ENCODE measurements around the gene ALX4. TPM values are rescaled to one million over a fixed set of nuclear protein-coding genes. Genes with fewer than 3 reads are reported as not detected.

The ALX4 gene
- total RNA-seq, 2 donors from 2014 or later, result not detected

DNA sequence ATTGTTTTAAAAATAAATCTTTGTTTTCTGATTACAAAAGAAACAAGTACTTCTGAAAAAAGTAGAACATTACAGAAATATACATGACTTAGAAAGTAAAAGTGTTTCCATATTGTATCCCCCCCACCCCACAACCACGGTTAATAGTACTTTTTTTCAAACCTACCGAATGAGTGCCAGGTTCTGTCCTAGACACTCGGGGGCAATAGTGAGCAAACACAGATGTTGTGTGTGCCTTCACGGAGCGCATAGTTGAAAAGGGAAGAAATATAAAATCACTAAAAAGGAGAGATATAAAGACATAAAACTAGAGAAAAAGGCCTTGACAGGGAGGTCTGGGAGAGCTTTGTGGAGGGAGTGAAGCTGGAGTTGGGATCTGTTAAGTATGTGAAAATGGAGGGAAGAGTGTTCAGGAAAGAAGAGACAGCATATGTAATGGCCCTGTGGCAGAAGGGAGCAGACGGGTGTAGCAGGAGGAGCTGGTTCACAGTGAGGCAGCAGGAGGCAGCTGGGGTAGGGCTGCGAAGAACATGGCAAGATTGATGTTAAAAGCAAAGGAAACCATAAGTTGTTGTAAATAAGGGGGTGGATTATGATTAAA, 42.1 kb upstream of the ALX4 start:
- Histone ChIP-seq H3K9me3 (no peaks in the 10 kb centered on the region), H3K27me3 (replicated peaks; ENCODE audit: insufficient read depth) (no peaks in the 10 kb centered on the region), H3K27ac (no peak overlapping the region), H3K36me3 (no peaks in the 10 kb centered on the region), H3K4me3 (no peak overlapping the region), H3K4me1 (ENCODE audit: control insufficient read depth in 1 of 2, low read depth in 2 of 2) (no peaks in the 10 kb centered on the region)
- TF ChIP-seq, protein P1, sequence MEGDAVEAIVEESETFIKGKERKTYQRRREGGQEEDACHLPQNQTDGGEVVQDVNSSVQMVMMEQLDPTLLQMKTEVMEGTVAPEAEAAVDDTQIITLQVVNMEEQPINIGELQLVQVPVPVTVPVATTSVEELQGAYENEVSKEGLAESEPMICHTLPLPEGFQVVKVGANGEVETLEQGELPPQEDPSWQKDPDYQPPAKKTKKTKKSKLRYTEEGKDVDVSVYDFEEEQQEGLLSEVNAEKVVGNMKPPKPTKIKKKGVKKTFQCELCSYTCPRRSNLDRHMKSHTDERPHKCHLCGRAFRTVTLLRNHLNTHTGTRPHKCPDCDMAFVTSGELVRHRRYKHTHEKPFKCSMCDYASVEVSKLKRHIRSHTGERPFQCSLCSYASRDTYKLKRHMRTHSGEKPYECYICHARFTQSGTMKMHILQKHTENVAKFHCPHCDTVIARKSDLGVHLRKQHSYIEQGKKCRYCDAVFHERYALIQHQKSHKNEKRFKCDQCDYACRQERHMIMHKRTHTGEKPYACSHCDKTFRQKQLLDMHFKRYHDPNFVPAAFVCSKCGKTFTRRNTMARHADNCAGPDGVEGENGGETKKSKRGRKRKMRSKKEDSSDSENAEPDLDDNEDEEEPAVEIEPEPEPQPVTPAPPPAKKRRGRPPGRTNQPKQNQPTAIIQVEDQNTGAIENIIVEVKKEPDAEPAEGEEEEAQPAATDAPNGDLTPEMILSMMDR (IDR thresholded peaks at IDR 0.05), result no peak
- no peak for DNase-seq (ENCODE audit: low spot score)
- ATAC-seq (ENCODE audit: insufficient number of reproducible peaks, low FRiP score, low read depth), result no peak

DNA sequence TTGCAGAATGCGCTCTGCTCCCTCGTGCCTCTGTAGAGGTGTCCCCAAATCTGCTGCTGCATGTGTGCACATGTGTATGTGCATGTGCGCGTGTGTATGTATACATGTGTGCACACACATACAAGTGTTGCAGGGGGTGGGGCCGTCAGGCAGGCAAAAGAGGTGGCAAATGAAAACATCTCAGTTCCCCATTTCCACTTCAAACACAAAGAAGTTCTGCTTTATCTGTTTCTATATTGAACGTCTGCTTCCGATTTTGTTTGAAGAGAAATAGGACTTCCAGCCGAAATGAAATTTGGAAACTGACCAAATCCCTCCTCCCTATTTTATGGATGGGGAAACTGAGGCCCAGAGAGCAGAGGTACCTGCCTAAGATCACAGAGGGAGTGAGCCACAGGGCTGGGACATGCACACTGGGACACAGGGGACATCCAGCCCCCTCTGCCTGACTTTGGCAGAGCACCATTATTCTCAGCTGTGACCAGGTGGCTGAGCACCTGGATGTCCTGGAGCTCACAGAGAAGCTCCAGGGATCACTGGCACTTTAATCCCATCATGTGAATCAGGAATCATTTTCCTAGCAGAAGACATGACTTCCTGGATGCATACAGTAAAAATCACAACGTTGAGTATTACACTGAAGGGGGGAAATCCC, 41.2 kb upstream of the ALX4 start:
- no peak for DNase-seq (ENCODE audit: low spot score)
- TF ChIP-seq, protein P1 (IDR thresholded peaks at IDR 0.05), result no peak
- no peak overlapping the region for H3K27ac ChIP-seq

DNA sequence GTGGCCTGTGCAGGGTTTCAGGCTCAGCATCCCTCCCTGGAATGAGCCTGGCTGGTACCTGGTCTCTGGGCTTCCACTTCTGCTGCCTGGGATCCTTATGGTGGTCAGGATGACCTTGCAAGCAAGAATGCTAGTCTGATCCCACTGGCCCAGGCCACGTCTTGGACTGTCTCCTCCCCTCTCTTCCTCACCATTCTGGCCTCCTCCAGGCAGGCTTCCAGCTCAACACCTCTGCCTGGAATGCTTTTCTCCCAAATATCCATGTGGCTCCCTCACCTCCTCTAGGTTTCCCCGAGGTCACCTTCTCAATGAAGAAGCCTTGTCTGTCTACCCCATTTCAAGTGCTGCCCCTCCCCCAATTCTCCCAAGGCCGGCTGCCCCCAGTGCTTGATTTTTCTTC, 39.4 kb upstream of the ALX4 start:
- Histone ChIP-seq H3K27ac (no peak overlapping the region), H3K36me3 (no peaks in the 10 kb centered on the region), H3K27me3 (replicated peaks; ENCODE audit: insufficient read depth) (no peaks in the 10 kb centered on the region), H3K4me1 (ENCODE audit: control insufficient read depth in 1 of 2, low read depth in 2 of 2) (no peaks in the 10 kb centered on the region), H3K4me3 (no peak overlapping the region), H3K9me3 (no peaks in the 10 kb centered on the region)
- no peak for DNase-seq (ENCODE audit: low spot score)
- TF ChIP-seq, protein P1 (IDR thresholded peaks at IDR 0.05), result no peak
- ATAC-seq (ENCODE audit: insufficient number of reproducible peaks, low FRiP score, low read depth), result no peak

More for the DNA sequence above, 41.2 kb upstream of the ALX4 start:
- H3K36me3 ChIP-seq, result no peaks in the 10 kb centered on the region
- ATAC-seq (ENCODE audit: insufficient number of reproducible peaks, low FRiP score, low read depth), result no peak
- H3K9me3 ChIP-seq, result no peaks in the 10 kb centered on the region
- no peaks in the 10 kb centered on the region for H3K4me1 ChIP-seq (ENCODE audit: control insufficient read depth in 1 of 2, low read depth in 2 of 2)
- H3K4me3 ChIP-seq, result no peak overlapping the region
- H3K27me3 ChIP-seq (replicated peaks; ENCODE audit: insufficient read depth), result no peaks in the 10 kb centered on the region

DNA sequence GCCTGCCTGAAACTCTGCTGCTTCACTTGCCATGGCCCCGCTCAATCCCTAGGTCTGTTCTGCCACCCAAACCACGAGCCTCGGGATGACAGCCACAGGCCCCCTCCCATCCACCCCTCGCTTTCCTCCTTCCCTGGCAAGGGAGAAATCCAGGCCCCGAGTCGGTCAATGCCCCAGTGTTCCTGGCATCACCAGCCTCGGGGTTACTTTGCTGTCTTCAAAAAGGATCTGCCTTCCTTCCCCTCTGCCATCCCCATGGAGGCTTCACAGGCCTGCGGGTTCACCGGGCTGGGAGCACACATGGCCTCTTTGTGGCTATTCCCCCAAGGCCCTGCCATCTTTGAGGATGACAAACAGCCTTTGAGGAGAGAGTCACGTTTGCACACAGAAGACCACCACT, 38.8 kb upstream of the ALX4 start:
- DNase-seq (ENCODE audit: low spot score) (no peak), ATAC-seq (ENCODE audit: insufficient number of reproducible peaks, low FRiP score, low read depth) (no peak)
- TF ChIP-seq, protein P1 (IDR thresholded peaks at IDR 0.05), result no peak
- no peaks in the 10 kb centered on the region for H3K36me3 ChIP-seq
- no peaks in the 10 kb centered on the region for H3K27me3 ChIP-seq (replicated peaks; ENCODE audit: insufficient read depth)
- no peaks in the 10 kb centered on the region for H3K9me3 ChIP-seq
- H3K4me1 ChIP-seq (ENCODE audit: control insufficient read depth in 1 of 2, low read depth in 2 of 2), result no peaks in the 10 kb centered on the region
- H3K27ac ChIP-seq, result no peak overlapping the region
- no peak overlapping the region for H3K4me3 ChIP-seq

DNA sequence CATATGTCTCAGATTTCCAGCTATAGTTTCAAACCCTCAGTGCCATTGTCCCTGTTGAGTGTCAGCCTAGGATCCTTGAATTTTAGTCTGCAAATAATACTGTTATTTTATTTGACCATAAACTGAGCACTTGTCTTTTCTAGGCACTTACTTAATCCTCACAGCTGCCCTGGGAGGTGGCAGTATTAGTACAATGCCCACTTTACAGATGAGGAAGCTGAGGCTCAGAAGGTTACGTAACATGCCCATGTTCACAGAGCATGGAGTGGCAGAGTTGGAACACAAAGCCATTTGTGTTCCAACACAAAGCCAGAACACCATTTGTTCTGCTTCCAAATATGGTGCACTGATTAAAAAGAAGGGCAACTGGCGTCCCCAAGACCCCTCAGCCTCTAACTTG, 38.2 kb upstream of the ALX4 start:
- H3K27me3 ChIP-seq (replicated peaks; ENCODE audit: insufficient read depth), result no peaks in the 10 kb centered on the region
- no peak for ATAC-seq (ENCODE audit: insufficient number of reproducible peaks, low FRiP score, low read depth)

More for the DNA sequence above, 38.2 kb upstream of the ALX4 start:
- Histone ChIP-seq H3K36me3 (no peaks in the 10 kb centered on the region), H3K27ac (no peak overlapping the region), H3K4me3 (no peak overlapping the region), H3K9me3 (no peaks in the 10 kb centered on the region), H3K4me1 (ENCODE audit: control insufficient read depth in 1 of 2, low read depth in 2 of 2) (no peaks in the 10 kb centered on the region)
- no peak for DNase-seq (ENCODE audit: low spot score)
- TF ChIP-seq, protein P1 (IDR thresholded peaks at IDR 0.05), result no peak

All from thoracic aorta (tissue), 2 donors.